IPS-18c (cell line): ENCODE data around the gene MRPS7.
"Not testable (repeated sequence)": the region's sequence is repeated elsewhere in the genome, so short reads cannot be mapped to it uniquely, and the experiment has no call there.

ENCODE experiments used
- H3K4me3 ChIP-seq: 2 replicates; pipeline ENCODE4 v1.7.0; 2013; ENCODE audit warnings: low read depth, mild to moderate bottlenecking, low read length, moderate library complexity; ENCODE audit not compliant: insufficient read depth
- H3K9me3 ChIP-seq: one replicate; pipeline ENCODE4 v1.6.1; 2013; ENCODE audit warnings: mild to moderate bottlenecking, low read length, moderate library complexity; ENCODE audit not compliant: control insufficient read depth, insufficient read depth

The MRPS7 gene

GRCh38 chr17:75289115-75289831, 27.6 kb downstream of the MRPS7 start, which contains the start of gene SLC25A19:
SLC25A19 (minus strand) TSS chr17:75289433; CDS start chr17:75286764, 2,669 bp downstream.
- no peaks in the 10 kb centered on the region for H3K9me3 ChIP-seq

DNA sequence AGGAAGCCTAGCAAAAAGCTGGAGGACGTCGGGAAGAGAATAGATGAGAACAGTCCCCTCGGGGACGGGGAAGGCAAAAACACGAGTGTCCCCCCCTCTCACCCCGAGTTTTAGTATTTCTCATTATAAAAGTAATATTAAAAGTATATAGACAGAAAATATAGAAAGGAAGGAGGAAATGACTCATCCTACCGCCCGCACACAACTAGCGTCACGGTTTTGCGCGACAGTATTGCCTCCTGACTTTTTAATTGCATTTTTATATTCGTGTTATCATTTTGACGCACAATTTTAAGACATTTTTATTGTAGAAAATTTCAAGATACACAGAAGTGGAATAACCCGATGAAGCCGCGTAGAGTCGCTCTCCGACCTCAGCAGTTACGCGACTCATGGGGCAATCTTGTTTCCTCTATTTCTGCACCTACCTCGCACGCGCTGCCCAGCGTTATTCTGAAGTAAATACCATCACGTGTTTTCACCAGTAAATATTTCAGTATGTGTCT, 28.2 kb downstream of the MRPS7 start:
- Histone ChIP-seq H3K9me3 (no peaks in the 10 kb centered on the region), H3K4me3 (peak overlapping the region; percentile 66)

More at GRCh38 chr17:75289115-75289831, 27.6 kb downstream of the MRPS7 start, which contains the start of gene SLC25A19:
- peak within 1 kb of the TSS; percentile 73 for H3K4me3 ChIP-seq

DNA sequence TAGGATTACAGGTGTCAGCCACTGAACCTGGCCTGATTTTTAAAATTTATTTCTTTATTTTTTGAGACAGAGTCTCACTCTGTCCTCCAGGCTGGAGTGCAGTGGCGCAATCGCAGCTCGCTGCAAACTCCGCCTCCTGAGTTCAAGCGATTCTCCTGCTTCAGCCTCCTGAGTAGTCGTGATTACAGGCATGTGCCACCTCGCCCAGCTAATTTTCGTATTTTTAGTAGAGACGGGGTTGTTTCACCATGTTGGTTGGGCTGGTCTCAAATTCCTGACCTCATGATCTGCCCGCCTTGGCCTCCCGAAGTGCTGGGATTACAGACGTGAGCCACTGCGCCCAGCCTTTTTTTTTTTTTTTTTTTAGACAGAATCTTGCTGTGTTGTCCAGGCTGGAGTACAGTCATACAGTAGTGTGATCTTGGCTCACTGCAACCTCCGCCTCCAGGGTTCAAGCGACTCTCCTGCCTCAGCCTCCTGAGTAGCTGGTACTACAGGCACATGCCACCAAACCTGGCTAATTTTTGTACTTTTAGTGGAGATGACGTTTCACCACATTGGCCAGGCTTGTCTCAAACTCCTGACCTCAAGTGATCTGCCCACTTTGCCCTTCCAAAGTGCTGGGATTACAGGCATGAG, 31.2 kb downstream of the MRPS7 start:
- not testable (repeated sequence) for H3K9me3 ChIP-seq, H3K4me3 ChIP-seq

DNA sequence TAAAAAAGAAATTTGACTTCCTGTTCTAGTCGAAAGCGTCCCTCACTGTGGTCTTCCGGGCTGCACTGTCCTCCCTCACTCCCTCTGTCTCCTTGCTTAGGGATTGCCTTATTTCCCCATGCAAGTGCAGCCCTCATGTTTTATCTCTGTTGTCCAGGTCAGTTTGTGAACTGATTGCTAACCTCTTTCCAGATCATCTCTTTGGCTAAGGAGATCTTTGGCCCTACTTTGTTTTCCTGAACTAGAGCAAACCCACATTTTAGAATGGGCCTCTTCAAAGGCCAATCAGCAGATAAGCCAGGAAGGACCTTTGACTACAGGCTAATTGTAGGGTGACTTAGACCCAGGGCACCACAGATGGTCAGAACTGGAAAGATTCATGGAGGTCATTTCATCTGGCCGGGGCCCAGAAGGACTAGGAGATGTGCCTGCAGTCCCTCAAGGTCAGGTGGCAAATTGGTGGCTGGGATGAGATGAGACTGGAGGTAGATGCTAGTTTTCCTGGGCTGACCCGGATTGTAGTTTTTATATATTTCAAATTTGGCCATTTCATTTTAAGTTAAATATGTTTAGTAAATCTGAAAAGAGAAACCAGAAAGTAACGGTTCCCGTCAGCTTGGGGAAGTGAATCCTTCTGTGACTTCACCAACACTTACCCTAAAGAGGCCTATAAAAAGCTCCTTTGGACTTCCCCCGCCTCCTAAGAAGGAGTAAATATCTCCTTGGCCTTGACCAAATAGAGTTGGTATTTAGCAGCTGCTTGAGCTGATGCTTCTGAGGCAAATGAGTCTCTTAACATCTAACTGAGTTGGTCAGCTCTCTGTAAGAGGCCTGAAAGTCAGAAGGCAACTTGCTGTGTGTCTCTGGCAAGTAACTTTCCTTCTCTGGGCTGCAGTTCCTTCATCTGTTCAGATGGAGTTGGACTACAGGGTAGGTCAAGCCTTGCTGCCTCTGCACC, 33.8 kb downstream of the MRPS7 start:
- H3K4me3 ChIP-seq, result no peak overlapping the region
- H3K9me3 ChIP-seq, result no peaks in the 10 kb centered on the region

DNA sequence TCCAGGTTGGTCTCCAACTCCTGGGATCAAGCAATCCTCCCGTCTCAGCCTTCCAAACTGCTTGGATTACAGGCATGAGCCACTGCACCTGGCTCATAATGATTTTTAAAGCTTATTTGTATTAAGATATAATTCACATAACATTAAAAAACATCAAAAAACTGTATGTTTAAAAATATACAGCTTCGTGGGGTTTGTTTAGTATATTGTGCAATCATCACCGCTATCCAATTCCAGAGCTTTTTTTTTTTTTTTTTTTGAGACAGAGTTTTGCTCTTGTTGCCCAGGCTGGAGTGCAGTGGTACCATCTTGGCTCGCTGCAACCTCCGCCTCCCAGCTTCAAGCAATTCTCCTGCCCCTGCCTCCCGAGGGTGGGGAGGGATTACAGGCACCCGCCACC, 38.6 kb downstream of the MRPS7 start:
- no peak overlapping the region for H3K4me3 ChIP-seq
- H3K9me3 ChIP-seq, result no peaks in the 10 kb centered on the region

DNA sequence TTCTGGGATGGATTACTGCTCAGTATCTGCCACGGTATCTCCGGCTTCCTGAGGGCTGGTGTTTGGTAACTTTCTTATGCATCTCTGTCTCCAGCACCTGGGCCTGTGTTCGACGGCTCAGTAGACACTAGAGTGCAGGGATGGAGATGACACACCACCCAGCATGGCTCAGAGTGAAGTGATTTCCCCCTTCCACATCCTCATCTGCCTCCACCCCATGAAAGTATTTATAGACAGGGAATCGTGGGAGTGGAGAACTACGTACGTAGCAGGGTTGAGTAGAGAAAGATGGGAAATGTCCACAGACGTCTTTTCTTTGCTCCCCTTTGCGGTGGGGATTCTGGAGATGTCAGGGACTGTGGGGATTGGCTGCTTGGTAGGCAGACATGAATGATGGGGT, 39.4 kb downstream of the MRPS7 start:
- Histone ChIP-seq H3K9me3 (no peaks in the 10 kb centered on the region), H3K4me3 (no peak overlapping the region)

- no peaks in the 10 kb centered on the region for H3K9me3 ChIP-seq
- H3K4me3 ChIP-seq, result no peak overlapping the region
Measured at GRCh38 chr17:75301502-75302206, 40.0 kb downstream of the MRPS7 start.

- no peaks in the 10 kb centered on the region for H3K9me3 ChIP-seq
- no peak overlapping the region for H3K4me3 ChIP-seq
Measured at GRCh38 chr17:75307957-75308731, 46.5 kb downstream of the MRPS7 start.

DNA sequence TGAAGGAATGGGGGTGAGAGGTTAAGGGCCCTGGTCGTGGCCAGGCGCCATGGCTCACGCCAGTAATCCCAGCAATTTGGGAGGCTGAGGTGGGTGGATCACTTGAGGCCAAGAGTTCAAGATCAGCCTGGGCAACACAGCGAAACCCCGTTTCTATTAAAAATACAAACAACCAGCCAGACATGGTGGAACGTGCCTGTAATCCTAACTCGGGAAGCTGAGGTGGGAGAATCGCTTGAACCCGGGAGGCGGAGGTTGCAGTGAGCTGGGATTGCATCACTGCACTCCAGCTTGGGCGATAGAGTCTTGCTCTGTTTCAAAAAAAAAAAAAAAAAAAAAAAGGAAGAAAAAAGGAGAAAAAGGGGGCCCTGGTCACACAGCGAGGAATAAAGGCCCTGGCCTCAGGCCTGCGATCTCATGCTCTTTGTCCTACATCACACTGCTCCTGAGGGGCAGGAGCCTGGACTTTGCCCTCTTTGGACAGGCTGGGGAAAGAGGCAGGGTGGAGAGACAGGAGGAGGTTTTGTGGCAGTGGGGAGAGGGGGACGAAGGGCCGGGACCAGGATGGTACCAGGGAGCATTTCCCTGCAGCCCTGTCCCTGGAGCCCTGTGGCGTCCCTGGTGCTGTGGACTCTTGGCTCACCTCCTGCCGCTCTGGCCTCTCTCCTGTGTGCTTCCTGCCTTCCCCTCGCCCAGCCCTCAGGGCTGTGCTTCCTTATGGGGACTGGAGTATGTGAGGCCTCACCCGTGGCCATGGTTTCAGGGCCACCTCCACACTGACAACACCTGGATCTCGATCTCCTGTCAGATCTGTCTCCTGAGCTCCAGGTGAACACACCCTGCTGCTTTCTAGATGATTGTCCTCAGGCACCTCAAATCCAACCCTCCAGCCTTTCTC, 47.3 kb downstream of the MRPS7 start:
- Histone ChIP-seq H3K9me3 (no peaks in the 10 kb centered on the region), H3K4me3 (no peak overlapping the region)

- Histone ChIP-seq H3K9me3 (no peaks in the 10 kb centered on the region), H3K4me3 (no peak overlapping the region)
Measured at GRCh38 chr17:75313941-75314551, 52.4 kb downstream of the MRPS7 start.

DNA sequence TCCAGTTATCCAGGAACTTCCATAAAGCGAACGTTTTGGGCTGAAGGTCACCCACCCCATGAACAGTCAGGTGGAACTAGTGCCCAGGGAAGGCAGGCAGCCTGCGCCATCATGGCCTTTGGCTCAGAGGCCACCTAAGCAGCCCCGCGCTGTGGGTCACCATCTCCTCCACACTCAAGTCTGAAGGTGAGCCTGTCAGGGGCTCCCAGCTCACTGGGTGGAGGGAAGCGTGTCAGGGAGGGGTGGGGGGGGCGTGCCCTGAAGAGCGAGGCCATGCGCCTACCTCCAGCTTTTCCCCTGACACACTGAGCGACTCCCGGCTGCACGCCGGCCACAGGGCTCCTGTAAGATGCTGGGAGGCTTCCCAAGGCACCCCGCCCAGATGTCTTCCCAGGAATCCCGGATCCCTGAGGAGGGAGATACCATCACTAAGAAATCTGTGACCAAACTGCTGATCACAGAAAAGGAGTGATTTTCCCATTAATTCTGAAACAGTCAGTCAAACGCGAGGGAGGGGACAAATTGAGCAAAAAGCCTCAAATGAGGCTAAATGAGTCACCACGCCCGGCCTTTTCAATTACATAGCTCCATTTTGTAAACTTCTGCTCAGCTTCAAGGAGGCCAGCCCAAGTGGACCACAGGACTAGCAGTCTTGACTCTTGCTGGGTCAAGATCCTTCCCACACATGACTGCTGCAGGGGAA, 54.0 kb downstream of the MRPS7 start:
- H3K4me3 ChIP-seq, result no peak overlapping the region

More for the DNA sequence above, 54.0 kb downstream of the MRPS7 start:
- H3K9me3 ChIP-seq, result no peaks in the 10 kb centered on the region
